ENCODE measurements around the gene TAF7. TPM values are rescaled to one million over a fixed set of nuclear protein-coding genes. Genes with fewer than 3 reads are reported as not detected.

TAF7 gene
- total RNA-seq, 4 donors from 2014 or later = 43.7 to 57.8 (median 52.5) TPM

DNA sequence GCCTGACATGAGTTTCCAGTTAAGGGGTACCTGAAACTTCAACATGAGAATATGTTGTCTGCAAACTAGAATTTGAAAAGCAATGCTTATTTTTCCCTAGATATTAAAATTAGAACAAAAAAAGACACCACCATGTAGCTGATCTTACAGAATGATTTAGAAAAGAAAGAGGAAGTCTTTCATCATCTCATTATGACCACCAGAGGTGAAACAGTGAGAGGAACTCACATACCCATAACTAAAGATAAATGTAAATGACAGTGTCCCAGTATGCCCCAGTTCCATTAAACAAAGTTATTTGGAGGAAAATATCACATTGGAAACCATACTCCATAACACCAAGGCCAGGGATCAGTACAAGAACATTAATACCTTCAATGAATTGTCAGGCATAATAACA lies 6.9 kb downstream of the TAF7 start:
- TF ChIP-seq, protein P1, sequence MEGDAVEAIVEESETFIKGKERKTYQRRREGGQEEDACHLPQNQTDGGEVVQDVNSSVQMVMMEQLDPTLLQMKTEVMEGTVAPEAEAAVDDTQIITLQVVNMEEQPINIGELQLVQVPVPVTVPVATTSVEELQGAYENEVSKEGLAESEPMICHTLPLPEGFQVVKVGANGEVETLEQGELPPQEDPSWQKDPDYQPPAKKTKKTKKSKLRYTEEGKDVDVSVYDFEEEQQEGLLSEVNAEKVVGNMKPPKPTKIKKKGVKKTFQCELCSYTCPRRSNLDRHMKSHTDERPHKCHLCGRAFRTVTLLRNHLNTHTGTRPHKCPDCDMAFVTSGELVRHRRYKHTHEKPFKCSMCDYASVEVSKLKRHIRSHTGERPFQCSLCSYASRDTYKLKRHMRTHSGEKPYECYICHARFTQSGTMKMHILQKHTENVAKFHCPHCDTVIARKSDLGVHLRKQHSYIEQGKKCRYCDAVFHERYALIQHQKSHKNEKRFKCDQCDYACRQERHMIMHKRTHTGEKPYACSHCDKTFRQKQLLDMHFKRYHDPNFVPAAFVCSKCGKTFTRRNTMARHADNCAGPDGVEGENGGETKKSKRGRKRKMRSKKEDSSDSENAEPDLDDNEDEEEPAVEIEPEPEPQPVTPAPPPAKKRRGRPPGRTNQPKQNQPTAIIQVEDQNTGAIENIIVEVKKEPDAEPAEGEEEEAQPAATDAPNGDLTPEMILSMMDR (IDR thresholded peaks at IDR 0.05) = no peak
- ATAC-seq (ENCODE audit: low FRiP score) = no peak

DNA sequence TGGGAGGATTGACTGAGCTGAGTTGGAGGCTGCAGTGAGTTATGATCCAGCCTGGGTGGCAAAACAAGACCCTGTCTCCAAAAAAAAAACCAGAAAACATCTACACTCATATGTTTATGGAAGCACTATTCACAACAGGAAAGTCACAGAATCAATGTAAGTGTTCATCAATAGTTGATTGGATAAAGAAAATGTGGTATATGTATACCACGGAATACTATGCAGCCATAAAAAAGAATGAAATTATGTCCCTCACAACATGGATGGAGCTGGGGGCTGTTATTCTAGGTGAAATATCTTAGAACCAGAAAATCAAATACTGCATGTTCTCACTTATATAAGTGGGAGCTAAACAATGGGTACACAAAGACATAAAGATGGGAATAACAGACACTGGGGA lies 14.0 kb downstream of the TAF7 start:
- ATAC-seq (ENCODE audit: low FRiP score) (no peak), DNase-seq (ENCODE audit: low spot score) (no peak)
- TF ChIP-seq, protein P1 (IDR thresholded peaks at IDR 0.05) = no peak

More for the DNA sequence above, 6.9 kb downstream of the TAF7 start:
- no peak for DNase-seq (ENCODE audit: low spot score)

DNA sequence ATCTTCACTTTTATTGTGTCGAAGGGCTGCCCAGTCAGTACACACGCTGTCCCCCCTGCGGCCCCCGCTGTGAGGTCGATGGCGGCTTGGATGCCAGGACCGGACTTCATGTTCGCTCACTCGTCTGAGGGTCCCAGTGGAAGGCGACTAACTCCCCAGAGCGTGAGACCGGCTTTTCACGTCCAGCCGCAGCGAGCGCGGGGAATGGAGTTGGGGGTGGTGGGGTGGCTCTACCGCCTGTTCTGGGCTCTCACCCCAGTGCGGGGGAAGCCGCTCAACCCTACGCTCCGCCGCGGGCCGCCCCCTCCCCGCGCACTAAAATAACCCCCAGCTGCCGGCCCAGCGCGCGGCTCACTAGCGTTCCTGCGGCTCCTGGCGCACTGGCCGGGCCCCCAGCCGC lies 16.8 kb downstream of the TAF7 start, which contains the start of gene SLC25A2:
SLC25A2 (minus strand) TSS at position 294 of the 400 bp plus-strand sequence; CDS start at position 110, 184 bp downstream.
- TF ChIP-seq, protein P1 (IDR thresholded peaks at IDR 0.05) = no peak
- no peak for ATAC-seq (ENCODE audit: low FRiP score)
- DNase-seq (ENCODE audit: low spot score) = no peak

DNA sequence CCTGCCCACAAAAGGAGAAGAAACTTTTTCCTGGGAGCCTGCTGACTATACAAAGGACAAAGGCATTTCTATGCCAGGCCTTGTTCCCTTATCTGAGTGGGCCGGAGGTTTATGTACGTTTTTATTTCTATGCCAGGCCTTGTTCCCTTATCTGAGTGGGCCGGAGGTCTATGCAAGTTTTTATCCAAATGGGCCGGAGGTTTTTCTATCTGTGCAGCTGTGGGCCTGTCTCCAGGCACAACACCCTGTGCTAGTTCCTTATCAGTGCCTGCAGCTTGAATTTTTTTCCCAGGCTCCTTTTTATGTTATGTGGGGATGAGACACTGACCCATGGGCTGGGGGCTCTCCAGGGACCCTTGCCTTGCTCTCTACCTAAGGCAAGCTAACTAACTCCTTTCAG lies 22.2 kb downstream of the TAF7 start:
- no peak for DNase-seq (ENCODE audit: low spot score)
- TF ChIP-seq, protein P1 (IDR thresholded peaks at IDR 0.05) = no peak
- no peak for ATAC-seq (ENCODE audit: low FRiP score)

DNA sequence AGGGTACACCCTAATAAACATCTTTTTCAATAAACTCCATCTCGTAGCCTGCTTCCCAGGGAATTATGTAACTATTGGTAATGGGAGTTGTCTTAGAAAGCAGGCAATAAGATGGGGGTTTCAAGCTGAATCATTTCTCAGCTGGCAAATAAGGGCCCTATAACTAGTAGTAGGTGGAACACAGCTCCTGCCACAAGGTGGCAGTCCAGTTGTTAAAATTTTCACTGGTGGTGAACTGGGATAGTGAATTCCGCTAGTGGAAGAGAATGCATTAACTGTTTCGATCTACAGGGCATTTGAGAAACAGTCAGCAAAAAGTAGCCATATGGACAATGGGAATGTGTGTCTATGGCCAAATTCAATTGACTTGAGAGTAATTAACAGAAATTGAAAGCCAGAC lies 47.7 kb downstream of the TAF7 start:
- no peak for ATAC-seq (ENCODE audit: low FRiP score)
- no peak for DNase-seq (ENCODE audit: low spot score)
- TF ChIP-seq, protein P1 (IDR thresholded peaks at IDR 0.05) = no peak

DNA sequence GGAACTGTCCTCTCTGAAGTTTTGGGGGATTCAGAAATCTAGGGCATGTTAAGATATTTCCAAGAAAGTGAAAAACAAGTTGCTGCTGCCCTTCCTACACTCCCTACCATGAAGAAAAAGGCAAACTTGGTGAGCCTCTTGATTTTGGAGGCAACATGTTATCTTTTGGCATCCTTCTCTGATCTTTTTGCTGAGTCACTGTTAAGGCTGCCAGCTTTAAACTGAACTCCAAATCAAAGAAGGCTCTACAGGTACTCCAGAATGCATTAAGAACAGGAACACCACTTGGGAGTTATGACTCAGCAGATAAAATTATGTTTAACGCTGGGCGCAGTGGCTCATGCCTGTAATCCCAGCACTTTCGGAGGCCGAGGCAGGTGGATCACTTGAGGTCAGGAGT lies 51.4 kb downstream of the TAF7 start:
- ATAC-seq (ENCODE audit: low FRiP score) (no peak), DNase-seq (ENCODE audit: low spot score) (no peak)
- TF ChIP-seq, protein P1 (IDR thresholded peaks at IDR 0.05) = no peak

Other genes with a start within 250 kb of the TAF7 start
- 1 to 10 TPM; 2.2 to 4.9 (median 2.8) TPM for gene PCDHB2, start 226.2 kb downstream of the TAF7 start, total RNA-seq
- 1 to 10 TPM; 1.4 to 4.4 (median 1.9) TPM for gene PCDHB3, start 220.3 kb downstream of the TAF7 start, total RNA-seq
- 1 to 10 TPM; 1.2 to 6.9 (median 3.2) TPM for gene PCDHB4, start 199.0 kb downstream of the TAF7 start, total RNA-seq
- gene PCDHB5, start 185.6 kb downstream of the TAF7 start, total RNA-seq = 1 to 10 TPM; 1.1 to 6.5 (median 2.7) TPM
- gene PCDHB6, start 170.7 kb downstream of the TAF7 start, total RNA-seq = 1 to 10 TPM in 1 of 4 donors, under 1 TPM in 3; 0.38 to 1.4 (median 0.47) TPM
- gene PCDHB7, start 148.1 kb downstream of the TAF7 start, total RNA-seq = 1 to 10 TPM in 3 of 4 donors, under 1 TPM in 1; 0.94 to 3.3 (median 1.5) TPM
- under 1 TPM; 0.44 to 0.63 (median 0.53) TPM for gene PCDHB8, start 143.0 kb downstream of the TAF7 start, total RNA-seq
- gene PCDHB16, start 138.4 kb downstream of the TAF7 start, total RNA-seq = 1 to 10 TPM; 2.3 to 6.1 (median 3.6) TPM
- gene PCDHB9, start 133.6 kb downstream of the TAF7 start, total RNA-seq = 1 to 10 TPM; 1.3 to 4.7 (median 2.8) TPM
- gene PCDHB10, start 128.4 kb downstream of the TAF7 start, total RNA-seq = 1 to 10 TPM in 3 of 4 donors, under 1 TPM in 1; 0.96 to 3.6 (median 1.2) TPM
- gene PCDHB11, start 121.2 kb downstream of the TAF7 start, total RNA-seq = 1 to 10 TPM; 1.3 to 2.4 (median 1.7) TPM
- gene PCDHB12, start 112.1 kb downstream of the TAF7 start, total RNA-seq = 1 to 10 TPM; 1.9 to 4.4 (median 2.5) TPM
- 1 to 10 TPM; 1.8 to 7.7 (median 3.0) TPM for gene PCDHB13, start 106.9 kb downstream of the TAF7 start, total RNA-seq
- 1 to 10 TPM; 2.0 to 7.1 (median 3.1) TPM for gene PCDHB14, start 97.4 kb downstream of the TAF7 start, total RNA-seq
- 1 to 10 TPM; 2.0 to 6.0 (median 3.3) TPM for gene PCDHB15, start 75.4 kb downstream of the TAF7 start, total RNA-seq
- 1 to 10 TPM in 1 of 4 donors, under 1 TPM in 1, not detected in 2; 0.46 to 2.0 TPM for gene SLC25A2, start 16.7 kb downstream of the TAF7 start, total RNA-seq
- 1 to 10 TPM in 1 of 4 donors, under 1 TPM in 3; 0.12 to 2.2 (median 0.59) TPM for gene PCDHGA1, start 9.7 kb upstream of the TAF7 start, total RNA-seq
- 1 to 10 TPM; 2.0 to 6.6 (median 4.0) TPM for gene PCDHGA2, start 18.0 kb upstream of the TAF7 start, total RNA-seq
- 1 to 10 TPM; 2.3 to 6.3 (median 2.8) TPM for gene PCDHGA3, start 23.0 kb upstream of the TAF7 start, total RNA-seq
- 1 to 10 TPM; 1.4 to 6.0 (median 2.2) TPM for gene PCDHGB1, start 29.3 kb upstream of the TAF7 start, total RNA-seq
- gene PCDHGA4, start 34.2 kb upstream of the TAF7 start, total RNA-seq = 1 to 10 TPM; 2.6 to 9.0 (median 3.9) TPM
- 10 to 100 TPM in 1 of 4 donors, 1 to 10 TPM in 3; 2.5 to 15.3 (median 4.4) TPM for gene PCDHGB2, start 39.2 kb upstream of the TAF7 start, total RNA-seq
- 10 to 100 TPM in 1 of 4 donors, 1 to 10 TPM in 3; 2.0 to 14.5 (median 3.3) TPM for gene PCDHGA5, start 43.4 kb upstream of the TAF7 start, total RNA-seq
- 10 to 100 TPM in 1 of 4 donors, 1 to 10 TPM in 3; 2.5 to 13.2 (median 3.9) TPM for gene PCDHGB3, start 49.5 kb upstream of the TAF7 start, total RNA-seq
- 1 to 10 TPM; 3.0 to 6.9 (median 4.6) TPM for gene PCDHGA6, start 53.1 kb upstream of the TAF7 start, total RNA-seq
- 1 to 10 TPM; 1.1 to 9.0 (median 3.6) TPM for gene PCDHGA7, start 62.0 kb upstream of the TAF7 start, total RNA-seq
- gene PCDHGB4, start 66.9 kb upstream of the TAF7 start, total RNA-seq = 10 to 100 TPM in 1 of 4 donors, 1 to 10 TPM in 3; 2.4 to 14.5 (median 6.1) TPM
- gene PCDHGA8, start 71.8 kb upstream of the TAF7 start, total RNA-seq = 1 to 10 TPM in 3 of 4 donors, under 1 TPM in 1; 0.72 to 7.4 (median 2.2) TPM
- gene PCDHGB5, start 77.2 kb upstream of the TAF7 start, total RNA-seq = 10 to 100 TPM in 1 of 4 donors, 1 to 10 TPM in 3; 6.5 to 18.8 (median 8.9) TPM
- gene PCDHGA9, start 82.0 kb upstream of the TAF7 start, total RNA-seq = 10 to 100 TPM in 1 of 4 donors, 1 to 10 TPM in 3; 5.0 to 14.8 (median 7.3) TPM
- 10 to 100 TPM in 1 of 4 donors, 1 to 10 TPM in 3; 4.2 to 12.6 (median 6.5) TPM for gene PCDHGB6, start 87.2 kb upstream of the TAF7 start, total RNA-seq
- 10 to 100 TPM in 1 of 4 donors, 1 to 10 TPM in 3; 5.5 to 14.0 (median 6.8) TPM for gene PCDHGA10, start 92.2 kb upstream of the TAF7 start, total RNA-seq
- 10 to 100 TPM in 2 of 4 donors, 1 to 10 TPM in 2; 7.8 to 25.2 (median 10.2) TPM for gene PCDHGB7, start 96.9 kb upstream of the TAF7 start, total RNA-seq
- 10 to 100 TPM in 1 of 4 donors, 1 to 10 TPM in 3; 3.1 to 12.1 (median 5.3) TPM for gene PCDHGA11, start 100.3 kb upstream of the TAF7 start, total RNA-seq
- 10 to 100 TPM in 3 of 4 donors, 1 to 10 TPM in 1; 7.5 to 18.4 (median 14.2) TPM for gene PCDHGA12, start 109.7 kb upstream of the TAF7 start, total RNA-seq
- 10 to 100 TPM; 34.8 to 83.1 (median 41.9) TPM for gene PCDHGC3, start 155.2 kb upstream of the TAF7 start, total RNA-seq
- 1 to 10 TPM; 1.5 to 4.1 (median 3.5) TPM for gene PCDHGC4, start 164.2 kb upstream of the TAF7 start, total RNA-seq
- 1 to 10 TPM; 1.1 to 3.2 (median 2.1) TPM for gene PCDHGC5, start 168.3 kb upstream of the TAF7 start, total RNA-seq

Measured in omental fat pad (tissue), 4 donors.